HepG2 (cell line): ENCODE data around the gene E2F1. TPM values are rescaled to one million over a fixed set of nuclear protein-coding genes. Genes with fewer than 3 reads are reported as not detected.
A peak's percentile ranks its signal among the peaks of the same experiment; 100 is the strongest.

Source experiments
- CREB1 ChIP-seq, 2 experiments: fragments of 450-650 bp in 1 of 2; IDR thresholded peaks; 2 replicates each; pipeline ENCODE4 v1.6.1; 2016 to 2017; ENCODE audit warnings: control low read depth in 1 of 2, mild to moderate bottlenecking in 1 of 2, missing compliant biosample characterization in 1 of 2, missing genetic modification characterization in 1 of 2
- HDAC2 ChIP-seq: sonication (generic); formaldehyde crosslinking; IDR thresholded peaks from 2 replicates; pipeline ENCODE4 v1.4.0; 2020; ENCODE audit warnings: missing genetic modification reagents
- KAT2B ChIP-seq: fragments of 150-350 bp; IDR thresholded peaks from 2 replicates; pipeline ENCODE4 v1.6.1; 2014; ENCODE audit warnings: low read depth, low read length, borderline replicate concordance
- POLR2AphosphoS5 ChIP-seq: IDR thresholded peaks from 2 replicates; pipeline ENCODE4 v1.6.1; 2012; ENCODE audit warnings: low read depth, low read length
- POLR2G ChIP-seq: fragments of 200-400 bp; formaldehyde crosslinking; IDR thresholded peaks from 2 replicates; pipeline ENCODE4 v1.6.1; 2018; ENCODE audit warnings: mild to moderate bottlenecking, low read depth, low read length, moderate library complexity
- SPEN ChIP-seq: sonication (generic); formaldehyde crosslinking; IDR thresholded peaks from 2 replicates; pipeline ENCODE4 v1.5.1; 2020; ENCODE audit warnings: low read depth, mild to moderate bottlenecking, missing genetic modification reagents
- WIZ ChIP-seq: sonication (generic); formaldehyde crosslinking; IDR thresholded peaks from 2 replicates; pipeline ENCODE4 v1.5.1; 2020; ENCODE audit warnings: mild to moderate bottlenecking, missing genetic modification reagents
- ZFP36L2 ChIP-seq: sonication (generic); formaldehyde crosslinking; IDR thresholded peaks from 2 replicates; pipeline ENCODE4 v1.4.0; 2020; ENCODE audit warnings: missing genetic modification reagents
- ZNF484 ChIP-seq: sonication (generic); formaldehyde crosslinking; IDR thresholded peaks from 2 replicates; pipeline ENCODE4 v1.5.1; 2020; ENCODE audit warnings: mild to moderate bottlenecking, low read depth, missing genetic modification reagents, borderline replicate concordance
- ZNF503 ChIP-seq: sonication (generic); formaldehyde crosslinking; IDR thresholded peaks from 2 replicates; pipeline ENCODE4 v1.4.0; 2020; ENCODE audit warnings: missing genetic modification reagents
- ZNF546 ChIP-seq: sonication (generic); formaldehyde crosslinking; conservative IDR thresholded peaks from 2 replicates; pipeline ENCODE4 v1.8.1; 2023; ENCODE audit warnings: mild to moderate bottlenecking, missing genetic modification reagents
- ZNF547 ChIP-seq: sonication (generic); formaldehyde crosslinking; IDR thresholded peaks from 2 replicates; pipeline ENCODE4 v1.5.1; 2020; ENCODE audit warnings: mild to moderate bottlenecking, missing genetic modification reagents
- ZNF549 ChIP-seq: sonication (generic); formaldehyde crosslinking; IDR thresholded peaks from 2 replicates; pipeline ENCODE4 v1.5.0; 2020; ENCODE audit warnings: missing genetic modification reagents
- ZNF552 ChIP-seq: sonication (generic); formaldehyde crosslinking; IDR thresholded peaks from 2 replicates; pipeline ENCODE4 v1.9.0; 2022; ENCODE audit warnings: missing genetic modification reagents, mild to moderate bottlenecking, borderline replicate concordance
- ZNF770 ChIP-seq: sonication (generic); formaldehyde crosslinking; IDR thresholded peaks from 2 replicates; pipeline ENCODE4 v1.5.0; 2020; ENCODE audit warnings: mild to moderate bottlenecking, missing genetic modification reagents
- ZNF776 ChIP-seq: sonication (generic); formaldehyde crosslinking; IDR thresholded peaks from 2 replicates; pipeline ENCODE4 v1.4.0; 2020; ENCODE audit warnings: mild to moderate bottlenecking, missing genetic modification reagents
- ZSCAN9 ChIP-seq: IDR thresholded peaks from 2 replicates; pipeline ENCODE4 v1.6.1; 2016; ENCODE audit warnings: borderline replicate concordance
- polyA plus RNA-seq, 8 experiments: library from polyadenylated mRNA; depleted of rRNA in 3 of 8; stranded (reverse) in 7 of 8; unstranded in 1 of 8; fragments of >200 nt; fragmentation: Illumina TruSeq in 4 of 8; extraction: Trizol in 4 of 8; gene quantifications; 2 replicates each; pipeline versions ENCODE4 v1.2.1 to v1.2.3, GENCODE V29; 2011 to 2016; ENCODE audit warnings: low read depth in 4 of 8, missing spikeins in 1 of 8, mixed read lengths in 1 of 8; ENCODE audit not compliant: insufficient read depth in 1 of 8
- total RNA-seq, 5 experiments: library from RNA; depleted of rRNA; stranded (reverse); fragments of >200 nt; fragmentation: Illumina TruSeq; extraction: Trizol; gene quantifications; 2 replicates each; pipeline ENCODE4 v1.2.3, GENCODE V29; 2016; ENCODE audit warnings: low read depth in 1 of 5
- TF ChIP-seq, protein P1 (sequence below): sonication (generic); formaldehyde crosslinking; conservative IDR thresholded peaks from 2 replicates; pipeline ENCODE4 v1.4.0; 2020; ENCODE audit warnings: missing genetic modification reagents
- TF ChIP-seq, protein P2 (sequence below): sonication (generic); formaldehyde crosslinking; IDR thresholded peaks from 2 replicates; pipeline ENCODE4 v1.4.0; 2020; ENCODE audit warnings: missing genetic modification reagents

Gene E2F1
- total and polyA plus RNA-seq, 2 of the 13 experiments (the other 11 are each of a cell fraction or from before 2014, with no cell fraction given) = 25.5 to 39.4 TPM

DNA sequence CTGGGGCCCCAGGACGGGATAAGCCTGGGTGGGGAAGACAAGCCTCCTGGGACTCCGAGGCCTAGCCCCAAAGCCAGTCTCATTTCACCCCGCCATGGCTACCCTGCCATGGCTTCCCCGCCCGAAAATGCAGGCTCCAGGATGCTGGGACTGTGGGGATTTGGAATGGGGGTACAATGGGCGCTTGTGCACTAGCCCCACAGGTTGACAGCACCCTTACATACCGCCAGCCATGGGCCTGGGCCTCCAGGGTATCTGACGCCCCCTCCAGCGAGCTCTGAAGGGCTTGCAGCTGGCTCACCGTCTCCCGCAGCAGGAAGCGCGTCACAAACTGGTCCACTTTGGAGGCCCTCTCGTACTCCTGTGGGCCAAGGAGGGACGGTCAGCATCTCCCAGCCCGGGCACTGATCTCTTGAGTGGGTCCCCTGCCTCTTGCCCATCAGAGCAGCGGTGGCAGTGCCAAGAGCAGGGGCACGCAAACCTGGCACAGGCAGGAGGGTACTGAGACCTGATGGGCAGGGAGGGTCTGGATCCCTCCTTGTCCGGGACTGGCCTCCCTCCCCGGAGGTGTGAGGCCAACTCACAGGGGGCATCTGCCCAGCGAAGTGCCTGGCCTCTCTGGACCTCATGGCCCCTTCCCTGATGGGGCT is 26.0 kb downstream of the E2F1 start (continued):
- TF ChIP-seq KAT2B = 0 out of 2 replicates have a peak, but pooled peaks have one; percentile 9
- 0 out of 2 replicates have a peak, but pooled peaks have one; percentile 34 for TF ChIP-seq POLR2AphosphoS5
- no peak for TF ChIP-seq ZNF484
- TF ChIP-seq CREB1 (IDR thresholded peaks at IDR 0.05) = no peak
- TF ChIP-seq CREB1 (CRISPR knock-in tag; IDR thresholded peaks at IDR 0.05) = no peak
- TF ChIP-seq ZNF776 (CRISPR knock-in tag) = no peak
- TF ChIP-seq ZNF547 = no peak
- TF ChIP-seq, protein P1, sequence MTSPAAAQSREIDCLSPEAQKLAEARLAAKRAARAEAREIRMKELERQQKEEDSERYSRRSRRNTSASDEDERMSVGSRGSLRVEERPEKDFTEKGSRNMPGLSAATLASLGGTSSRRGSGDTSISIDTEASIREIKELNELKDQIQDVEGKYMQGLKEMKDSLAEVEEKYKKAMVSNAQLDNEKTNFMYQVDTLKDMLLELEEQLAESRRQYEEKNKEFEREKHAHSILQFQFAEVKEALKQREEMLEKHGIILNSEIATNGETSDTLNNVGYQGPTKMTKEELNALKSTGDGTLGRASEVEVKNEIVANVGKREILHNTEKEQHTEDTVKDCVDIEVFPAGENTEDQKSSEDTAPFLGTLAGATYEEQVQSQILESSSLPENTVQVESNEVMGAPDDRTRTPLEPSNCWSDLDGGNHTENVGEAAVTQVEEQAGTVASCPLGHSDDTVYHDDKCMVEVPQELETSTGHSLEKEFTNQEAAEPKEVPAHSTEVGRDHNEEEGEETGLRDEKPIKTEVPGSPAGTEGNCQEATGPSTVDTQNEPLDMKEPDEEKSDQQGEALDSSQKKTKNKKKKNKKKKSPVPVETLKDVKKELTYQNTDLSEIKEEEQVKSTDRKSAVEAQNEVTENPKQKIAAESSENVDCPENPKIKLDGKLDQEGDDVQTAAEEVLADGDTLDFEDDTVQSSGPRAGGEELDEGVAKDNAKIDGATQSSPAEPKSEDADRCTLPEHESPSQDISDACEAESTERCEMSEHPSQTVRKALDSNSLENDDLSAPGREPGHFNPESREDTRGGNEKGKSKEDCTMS (CRISPR knock-in tag) = no peak
- TF ChIP-seq ZSCAN9 (CRISPR knock-in tag) = no peak
- no peak for TF ChIP-seq HDAC2 (CRISPR knock-in tag)
- no peak for TF ChIP-seq ZNF770 (CRISPR knock-in tag)
- no peak for TF ChIP-seq ZNF549 (CRISPR knock-in tag)
- no peak for TF ChIP-seq ZNF503 (CRISPR knock-in tag)
- peak; percentile 2; the same call in 1 of the 2 replicates for TF ChIP-seq POLR2G
- TF ChIP-seq ZFP36L2 (CRISPR knock-in tag) = no peak
- TF ChIP-seq SPEN (CRISPR knock-in tag) = no peak
- 0 out of 2 replicates have a peak, but pooled peaks have one; percentile 22 for TF ChIP-seq ZNF552
- TF ChIP-seq, protein P2, sequence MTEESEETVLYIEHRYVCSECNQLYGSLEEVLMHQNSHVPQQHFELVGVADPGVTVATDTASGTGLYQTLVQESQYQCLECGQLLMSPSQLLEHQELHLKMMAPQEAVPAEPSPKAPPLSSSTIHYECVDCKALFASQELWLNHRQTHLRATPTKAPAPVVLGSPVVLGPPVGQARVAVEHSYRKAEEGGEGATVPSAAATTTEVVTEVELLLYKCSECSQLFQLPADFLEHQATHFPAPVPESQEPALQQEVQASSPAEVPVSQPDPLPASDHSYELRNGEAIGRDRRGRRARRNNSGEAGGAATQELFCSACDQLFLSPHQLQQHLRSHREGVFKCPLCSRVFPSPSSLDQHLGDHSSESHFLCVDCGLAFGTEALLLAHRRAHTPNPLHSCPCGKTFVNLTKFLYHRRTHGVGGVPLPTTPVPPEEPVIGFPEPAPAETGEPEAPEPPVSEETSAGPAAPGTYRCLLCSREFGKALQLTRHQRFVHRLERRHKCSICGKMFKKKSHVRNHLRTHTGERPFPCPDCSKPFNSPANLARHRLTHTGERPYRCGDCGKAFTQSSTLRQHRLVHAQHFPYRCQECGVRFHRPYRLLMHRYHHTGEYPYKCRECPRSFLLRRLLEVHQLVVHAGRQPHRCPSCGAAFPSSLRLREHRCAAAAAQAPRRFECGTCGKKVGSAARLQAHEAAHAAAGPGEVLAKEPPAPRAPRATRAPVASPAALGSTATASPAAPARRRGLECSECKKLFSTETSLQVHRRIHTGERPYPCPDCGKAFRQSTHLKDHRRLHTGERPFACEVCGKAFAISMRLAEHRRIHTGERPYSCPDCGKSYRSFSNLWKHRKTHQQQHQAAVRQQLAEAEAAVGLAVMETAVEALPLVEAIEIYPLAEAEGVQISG (CRISPR knock-in tag) = no peak
- no peak for TF ChIP-seq WIZ (CRISPR knock-in tag)
- TF ChIP-seq ZNF546 = no peak
